ENCODE data around the gene DCBLD2.

Gene DCBLD2

DNA sequence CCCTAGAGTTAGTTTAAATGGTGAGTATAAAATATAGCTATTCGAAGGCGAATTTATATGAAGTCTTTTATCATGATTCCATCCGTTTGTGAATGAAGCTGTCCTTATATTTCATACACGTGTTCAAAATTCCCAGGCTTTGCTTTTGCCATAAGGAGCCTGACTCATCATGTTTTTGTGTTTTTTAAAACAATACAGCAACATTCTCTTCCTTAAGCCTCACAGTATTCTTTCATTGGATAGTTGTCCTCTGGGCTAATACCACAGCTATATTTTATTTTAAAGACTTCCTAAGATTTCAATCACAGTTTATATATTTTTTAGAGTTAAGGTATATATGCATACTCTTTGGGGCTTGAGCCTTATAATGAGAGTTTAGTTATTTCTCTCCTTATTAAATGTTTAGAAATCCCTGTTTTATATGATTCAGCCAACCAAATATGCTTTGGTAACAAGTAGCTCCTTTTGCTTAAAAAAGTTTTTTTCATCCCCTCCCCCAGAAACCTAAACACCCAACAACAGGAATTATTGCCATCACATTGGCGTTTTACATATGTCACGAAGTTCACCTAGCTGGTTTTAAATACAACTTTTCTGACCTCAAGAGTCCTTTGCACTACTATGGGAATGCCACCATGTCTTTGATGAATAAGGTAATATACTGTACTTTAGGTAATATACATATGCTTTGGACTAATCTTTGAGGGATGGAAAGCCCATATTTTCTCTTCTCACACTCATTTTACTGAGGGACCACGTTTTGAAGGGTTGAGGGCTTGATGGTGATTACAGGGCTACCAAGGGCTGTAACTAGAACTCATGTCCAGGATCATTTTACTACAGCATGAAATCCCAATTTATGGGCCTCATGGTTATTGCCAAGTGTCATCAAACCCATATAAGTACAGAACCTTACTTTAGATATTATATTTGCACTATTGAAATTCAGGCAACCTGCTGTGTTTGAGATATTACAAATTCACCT lies 109.9 kb downstream of the DCBLD2 start:
- FAIRE-seq, result no peak

DNA sequence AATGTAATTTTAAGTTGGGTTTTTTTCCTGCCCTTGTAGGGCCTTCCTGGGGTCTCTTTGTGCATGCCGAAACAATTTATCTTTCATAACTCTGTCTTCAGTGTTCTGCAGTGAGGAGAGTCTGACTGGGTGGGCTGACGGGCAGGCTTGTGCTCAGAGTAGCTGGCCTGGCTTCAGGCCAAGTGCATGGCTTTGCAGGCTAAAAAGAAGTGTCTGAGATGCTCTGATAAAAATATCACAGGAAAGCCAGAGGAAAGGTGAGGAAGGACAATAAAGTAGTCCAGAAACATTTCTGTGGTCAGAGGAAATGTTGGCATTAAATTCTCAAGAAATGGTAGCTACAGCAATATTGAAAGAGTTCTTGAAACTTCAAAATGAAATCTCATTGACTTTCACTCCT lies 112.8 kb downstream of the DCBLD2 start:
- FAIRE-seq, result no peak

DNA sequence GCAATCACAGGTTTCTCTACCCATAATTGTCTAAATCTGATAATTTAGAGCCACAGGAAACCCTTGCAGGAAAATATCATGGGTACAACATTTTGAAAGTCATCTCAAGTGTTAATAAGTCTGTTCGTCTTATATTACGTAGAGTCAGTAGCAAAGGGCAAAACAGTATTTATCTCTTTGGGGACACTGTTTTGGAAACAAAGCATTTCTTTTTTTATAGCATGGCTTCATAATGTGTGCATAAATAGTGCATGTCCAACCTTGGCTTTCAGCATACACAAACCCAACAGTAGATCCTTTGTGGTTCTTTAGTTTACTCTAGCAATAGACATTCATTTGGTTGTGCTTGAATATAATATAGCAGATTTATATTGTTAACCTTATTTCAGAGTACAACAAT lies 114.3 kb downstream of the DCBLD2 start:
- no peak for FAIRE-seq

DNA sequence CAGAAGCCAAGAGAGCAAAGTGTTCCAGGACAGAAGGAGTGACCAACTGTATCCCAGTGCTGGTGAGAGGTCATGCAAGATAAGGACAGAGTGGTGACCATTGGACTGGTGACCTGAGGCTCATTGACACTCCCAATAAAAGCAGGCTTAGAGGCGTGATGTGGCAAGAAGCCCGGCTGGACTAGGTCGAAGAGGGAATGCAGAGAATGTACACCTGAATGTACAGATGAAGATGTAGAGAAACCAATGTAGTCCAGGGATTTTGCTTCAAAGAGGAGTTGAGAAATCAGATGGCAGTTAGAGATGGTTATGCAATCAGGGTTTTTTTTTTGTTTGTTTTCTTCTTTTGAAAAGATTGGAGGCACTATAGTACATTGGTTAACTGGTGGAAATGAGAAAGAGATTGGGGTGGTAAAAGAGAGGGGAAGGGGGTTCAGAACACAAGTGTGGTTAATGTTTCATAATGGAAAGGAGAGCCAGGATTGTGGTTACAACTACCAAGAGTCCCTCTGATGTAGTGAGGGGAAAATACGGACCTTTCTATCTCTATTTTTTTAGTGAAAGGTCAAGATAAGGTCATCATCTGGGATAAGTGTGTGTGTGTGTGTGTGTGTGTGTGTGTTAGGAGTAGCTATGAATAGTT lies 115.0 kb downstream of the DCBLD2 start:
- no peak for FAIRE-seq

DNA sequence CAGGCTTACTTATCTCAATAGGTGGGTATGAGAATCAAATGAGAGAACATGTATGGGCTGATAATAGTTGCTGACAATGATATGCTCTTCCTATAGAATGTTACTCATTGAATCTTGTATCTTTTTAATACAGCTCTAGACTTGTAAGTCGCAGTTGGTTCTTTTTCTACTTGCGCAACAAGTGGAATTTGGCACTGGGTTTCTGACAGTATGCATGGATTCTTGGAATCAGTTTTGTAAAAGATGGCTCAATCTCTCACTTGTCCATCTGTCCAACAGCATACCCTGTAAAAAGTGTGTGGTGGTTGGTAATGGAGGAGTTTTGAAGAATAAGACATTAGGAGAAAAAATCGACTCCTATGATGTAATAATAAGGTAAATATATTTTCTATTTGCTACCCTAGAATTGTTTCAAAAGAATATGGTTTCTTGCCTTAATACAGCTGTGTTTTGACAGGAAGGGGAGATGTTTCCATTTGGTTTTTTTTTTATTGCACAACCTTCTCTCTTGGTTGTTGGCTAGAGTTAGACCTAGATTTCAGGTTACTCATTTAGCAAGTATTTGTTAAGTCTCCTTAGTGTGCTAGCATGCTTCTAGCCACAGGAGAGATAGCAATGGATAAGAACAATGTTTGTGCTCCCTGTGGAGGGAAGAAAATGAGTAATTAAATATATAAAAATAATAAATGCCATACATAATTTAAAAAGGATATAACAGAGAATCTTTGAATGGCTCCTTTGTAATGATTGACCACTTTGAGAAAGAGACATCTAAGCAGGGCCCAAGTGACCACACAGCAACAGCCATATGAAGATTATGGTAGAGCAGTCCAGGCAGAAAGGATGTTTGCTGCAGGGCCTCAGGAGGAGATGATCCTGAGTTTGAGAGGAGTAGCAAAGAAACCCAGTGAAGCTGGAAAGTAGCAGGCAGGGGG lies 116.6 kb downstream of the DCBLD2 start:
- no peak for FAIRE-seq

DNA sequence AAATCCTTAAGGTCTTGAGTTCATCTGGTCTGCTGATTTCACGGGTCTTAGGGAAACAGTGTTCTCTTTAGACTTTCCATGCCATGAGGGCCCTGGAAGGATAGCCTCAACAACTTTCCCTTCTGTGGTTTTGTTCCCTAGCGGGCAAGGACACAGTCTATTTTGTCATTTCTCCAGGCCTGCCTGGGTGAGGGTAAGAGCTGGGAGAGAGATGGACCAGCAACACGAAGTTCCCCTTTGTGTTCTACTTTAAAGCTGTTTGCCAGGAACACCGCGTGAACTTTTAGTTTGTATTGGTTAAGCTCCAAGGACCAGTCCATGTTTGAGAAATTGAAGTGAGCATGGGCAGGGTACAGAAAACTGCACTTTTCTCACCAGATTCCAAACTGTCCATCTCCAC lies 117.5 kb downstream of the DCBLD2 start:
- FAIRE-seq, result no peak

DNA sequence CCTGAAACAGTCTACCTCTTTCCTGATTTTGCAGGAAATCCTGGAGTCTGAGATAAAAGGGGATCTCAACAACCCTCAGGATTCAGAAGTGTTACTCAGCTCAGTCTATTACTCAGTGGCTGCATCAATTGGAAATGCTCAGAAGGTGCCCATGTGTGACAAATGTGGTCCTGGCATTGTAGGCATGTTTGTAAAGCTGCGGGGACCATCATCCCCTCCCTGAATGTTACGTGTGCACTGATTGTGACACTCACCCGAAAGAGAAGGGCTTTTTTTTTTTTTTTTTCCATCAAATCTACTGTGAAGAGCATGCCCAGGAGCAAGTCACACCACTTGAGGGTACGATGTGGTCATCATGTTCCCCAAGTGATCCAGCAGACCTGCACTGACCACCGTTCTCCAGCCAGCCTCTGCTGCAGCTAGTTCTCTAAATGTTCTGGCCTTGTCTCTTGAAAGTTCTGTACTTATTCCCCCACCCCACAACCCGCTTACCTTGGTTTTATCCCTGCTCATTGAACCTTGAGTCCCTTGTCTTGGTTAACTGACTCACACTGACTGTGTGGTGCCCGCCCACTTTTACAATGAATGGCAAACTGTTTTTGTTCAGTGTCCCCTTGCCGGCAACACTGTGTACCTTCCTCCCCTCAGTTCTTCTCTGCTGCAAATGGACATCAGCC lies 118.5 kb downstream of the DCBLD2 start:
- FAIRE-seq, result no peak

DNA sequence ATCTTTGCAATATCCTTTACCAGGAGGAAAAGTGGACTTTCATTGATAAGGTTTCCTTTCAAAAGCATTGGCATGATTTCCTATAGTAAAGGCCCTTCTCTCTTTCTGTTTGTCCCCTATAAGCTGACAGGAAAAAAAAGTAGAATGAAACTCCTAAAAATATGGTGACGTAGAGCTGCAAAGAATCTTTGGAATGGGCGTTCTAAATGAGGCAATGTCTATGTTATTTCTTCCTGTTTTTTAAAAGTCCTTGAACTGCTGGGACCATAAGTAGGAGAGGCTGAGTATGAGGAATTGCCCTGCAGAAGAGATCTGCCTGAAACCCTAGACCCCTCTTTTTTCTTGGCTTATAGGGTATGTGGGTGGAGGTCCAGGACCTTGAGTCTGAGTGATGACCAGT lies 121.2 kb downstream of the DCBLD2 start:
- FAIRE-seq, result no peak

DNA sequence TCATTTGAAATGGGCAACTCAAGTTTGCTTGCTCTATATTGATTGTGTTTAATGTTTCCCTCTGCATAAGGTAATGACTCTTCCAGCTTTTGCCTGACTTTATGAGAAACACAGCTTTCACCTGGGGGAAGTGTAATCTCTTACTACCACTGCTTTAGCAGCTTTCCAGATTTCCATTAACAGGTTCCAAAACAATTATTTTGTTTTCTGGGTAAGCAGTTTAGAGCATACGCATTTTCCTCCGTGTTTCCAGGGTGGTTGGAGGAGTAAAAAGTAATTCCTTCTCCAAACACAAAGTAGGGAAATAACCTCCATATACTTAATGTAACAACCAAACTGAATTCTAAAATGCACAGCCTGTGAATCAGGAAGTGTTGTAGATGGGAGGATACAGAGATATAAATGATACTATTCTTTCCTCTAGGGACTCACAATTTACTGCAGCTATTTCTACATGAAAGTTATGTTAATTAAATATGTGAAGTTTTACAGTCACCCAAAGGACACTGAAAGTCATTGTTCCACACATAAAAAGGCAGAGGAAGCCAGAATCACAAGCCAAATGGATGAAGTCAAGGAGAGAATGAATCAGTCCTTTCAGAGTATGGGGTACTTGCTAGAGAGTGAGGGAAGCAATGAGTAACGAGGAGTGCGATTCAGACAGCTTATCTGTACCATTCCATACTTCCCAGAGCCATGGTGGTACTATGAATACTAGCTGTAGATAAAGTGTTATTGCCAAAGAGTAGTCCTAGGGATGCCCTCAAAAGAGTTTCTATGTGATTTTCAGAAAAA lies 121.8 kb downstream of the DCBLD2 start:
- FAIRE-seq, result no peak

DNA sequence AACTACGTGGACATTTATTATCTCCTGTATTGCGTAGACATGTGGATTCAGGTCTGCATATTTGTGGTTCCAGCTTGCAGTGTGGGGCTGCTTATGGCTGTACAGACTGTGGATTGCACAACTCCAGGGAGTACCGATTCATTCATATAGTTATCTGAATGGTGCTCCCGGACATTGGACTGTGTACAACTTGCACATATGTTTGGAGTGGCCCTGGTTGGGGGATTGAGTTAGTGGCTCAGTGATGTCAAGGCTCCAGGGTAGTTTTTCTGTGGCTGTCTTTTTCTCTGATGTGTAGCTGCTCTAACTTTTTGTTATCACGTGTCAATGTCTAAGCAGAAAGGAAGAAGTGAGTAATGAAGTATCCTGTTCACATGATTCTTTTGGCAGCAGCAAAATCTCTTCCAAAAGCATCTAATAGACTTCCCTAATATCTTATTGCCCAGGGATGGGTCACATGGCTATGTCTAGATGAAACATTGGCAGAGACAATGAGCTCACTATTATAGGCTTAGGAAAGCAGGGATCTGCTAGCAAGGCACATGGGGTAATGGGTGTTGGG lies 122.6 kb downstream of the DCBLD2 start:
- FAIRE-seq, result no peak

- FAIRE-seq, result no peak
These were observed 123.1 kb downstream of the DCBLD2 start for GRCh38 chr3:98778383-98778782.

- FAIRE-seq, result no peak
These were observed 123.7 kb downstream of the DCBLD2 start for GRCh38 chr3:98777801-98778220.

GRCh38 chr3:98777286-98777685 lies 124.2 kb downstream of the DCBLD2 start:
- FAIRE-seq, result no peak

- no peak for FAIRE-seq
These were observed 125.4 kb downstream of the DCBLD2 start for GRCh38 chr3:98776140-98776493.

- no peak for FAIRE-seq
These were observed 125.9 kb downstream of the DCBLD2 start for GRCh38 chr3:98775459-98776139.

DNA sequence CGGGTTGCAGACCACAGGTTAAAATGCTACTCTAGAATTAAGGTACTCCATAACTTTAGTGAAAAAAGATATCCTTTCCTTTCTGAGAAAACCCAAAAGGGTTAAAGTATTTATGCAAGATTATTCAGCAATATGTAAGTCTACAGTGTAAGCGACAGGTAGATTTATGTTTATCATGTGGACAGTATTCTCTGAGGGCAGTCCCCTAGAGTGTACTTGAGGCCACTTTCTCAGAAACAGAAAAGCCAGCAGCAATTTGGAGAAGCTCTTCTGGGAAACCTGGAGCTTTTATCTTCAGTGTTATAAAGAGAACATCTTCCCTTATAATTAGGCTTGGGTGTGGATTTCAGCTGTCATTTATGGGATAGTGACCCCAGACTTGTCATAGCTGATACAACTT lies 129.5 kb downstream of the DCBLD2 start:
- FAIRE-seq, result no peak

GRCh38 chr3:98770261-98771039 lies 131.0 kb downstream of the DCBLD2 start:
- FAIRE-seq, result no peak

DNA sequence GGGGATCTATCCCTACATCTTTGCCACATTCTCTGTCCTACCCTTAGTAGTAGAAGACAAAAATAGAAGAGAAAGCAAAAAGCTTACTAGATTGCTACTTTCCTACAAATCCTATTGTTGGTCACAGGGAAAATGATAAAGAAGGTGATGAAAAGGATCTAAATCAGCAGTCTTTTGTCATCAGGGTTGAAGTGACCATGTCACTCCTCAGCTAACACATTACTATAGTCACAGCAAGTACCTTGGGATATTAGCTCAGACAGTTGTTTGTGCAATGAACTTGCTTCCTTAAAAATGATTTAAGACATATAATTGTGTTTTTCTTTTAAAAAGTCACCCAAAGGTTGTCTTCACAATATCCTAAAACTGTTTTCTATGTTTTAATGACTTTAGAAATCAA lies 132.0 kb downstream of the DCBLD2 start:
- no peak for FAIRE-seq

DNA sequence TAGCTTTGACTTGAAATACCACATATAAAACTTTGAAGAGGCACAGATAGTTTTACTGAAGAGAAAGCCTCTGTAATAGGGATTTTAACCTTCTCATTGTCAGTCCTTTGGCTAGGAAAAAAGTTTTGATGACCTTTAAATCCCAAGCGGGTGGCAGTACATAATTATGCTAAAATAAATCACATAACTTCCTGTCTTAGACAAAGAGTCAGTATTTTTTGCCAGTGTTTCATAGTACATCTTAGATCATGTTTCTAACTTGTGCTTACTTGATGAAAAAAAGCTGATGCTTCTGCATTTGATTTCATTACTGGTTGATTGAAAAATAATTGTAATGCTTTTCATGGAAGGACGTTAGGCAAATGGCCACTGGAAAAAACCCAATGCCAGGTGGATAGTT lies 132.5 kb downstream of the DCBLD2 start:
- no peak for FAIRE-seq

GRCh38 chr3:98766924-98767323 lies 134.6 kb downstream of the DCBLD2 start:
- FAIRE-seq, result no peak
